NOMO-1 treated with dmso at 0.1 percent for 144 hours (cell line): Measurements from ENCODE around the gene CELA2A.
"Not testable (repeated sequence)": the region's sequence is repeated elsewhere in the genome, so short reads cannot be mapped to it uniquely, and the experiment has no call there.

Experiments used
- DNase-seq: peaks from one replicate; lab custom pipeline; 2025; ENCODE audit not compliant: unreplicated experiment; lab: John Stamatoyannopoulos, UW

Gene CELA2A

DNA sequence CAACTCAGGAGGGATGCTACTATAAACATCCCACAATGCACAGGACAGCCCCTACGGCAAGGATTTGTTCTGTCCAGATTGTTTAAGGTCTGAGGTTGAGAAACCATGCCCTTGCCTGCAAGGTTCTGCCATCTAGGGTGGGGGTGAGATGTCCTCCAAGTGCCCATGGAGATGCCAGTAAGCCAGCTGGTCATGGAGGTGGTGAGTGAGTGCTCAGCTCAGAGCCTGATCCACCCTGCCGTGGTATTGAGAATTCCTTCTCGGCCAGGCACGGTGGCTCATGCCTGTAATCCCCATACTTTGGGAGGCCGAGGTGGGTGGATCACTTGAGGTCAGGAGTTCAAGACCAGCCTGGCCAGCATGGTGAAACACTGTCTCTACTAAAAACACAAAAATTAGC lies 31.6 kb upstream of the CELA2A start:
- no peak for DNase-seq

- no peak for DNase-seq
Measured at GRCh38 chr1:15425521-15425920, 31.0 kb upstream of the CELA2A start.

GRCh38 chr1:15425958-15426357 lies 30.6 kb upstream of the CELA2A start:
- DNase-seq, result no peak

DNA sequence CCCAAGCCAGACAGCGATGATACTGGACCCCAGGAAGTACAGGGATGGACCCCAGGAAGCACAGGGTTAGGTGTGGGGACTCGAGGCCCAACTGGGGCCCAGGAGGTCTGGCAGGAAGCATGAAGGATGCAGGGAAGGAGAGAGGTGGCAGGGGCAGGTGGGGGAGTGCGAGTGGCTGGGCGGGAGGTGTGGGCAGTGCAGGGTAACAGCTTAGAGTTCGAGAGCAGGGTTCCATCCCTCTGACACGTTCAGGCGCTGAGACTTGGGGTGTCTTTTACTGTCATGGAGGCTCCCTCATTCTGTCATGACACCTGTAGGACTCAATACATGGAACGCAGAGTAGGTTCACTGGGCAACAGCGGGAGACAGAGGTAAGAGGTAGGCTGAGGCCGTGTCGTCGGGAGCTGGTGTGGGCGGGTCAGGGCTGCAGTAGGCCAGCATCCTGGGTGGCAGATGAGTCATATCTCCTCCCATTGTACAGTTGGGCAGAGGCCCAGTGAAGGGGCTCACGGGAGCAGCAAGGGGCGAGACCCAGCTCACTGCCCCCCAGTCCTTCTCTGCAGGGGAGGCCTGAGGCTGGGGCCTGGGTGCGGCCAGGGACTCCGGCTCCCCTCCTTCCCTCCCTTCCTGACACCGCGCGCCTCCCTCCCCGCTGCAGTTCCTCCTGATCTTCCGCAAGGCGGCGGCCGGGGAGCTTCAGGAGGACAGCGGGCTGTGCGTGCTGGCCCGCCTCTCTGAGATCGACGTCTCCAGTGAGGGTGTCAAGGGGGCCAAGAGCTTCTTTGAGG lies 29.8 kb upstream of the CELA2A start:
- DNase-seq, result no peak

GRCh38 chr1:15427280-15427666 lies 29.3 kb upstream of the CELA2A start:
- DNase-seq, result no peak

GRCh38 chr1:15428252-15428651 lies 28.3 kb upstream of the CELA2A start:
- not testable (repeated sequence) for DNase-seq

GRCh38 chr1:15428815-15429435 lies 27.6 kb upstream of the CELA2A start:
- DNase-seq, result no peak

DNA sequence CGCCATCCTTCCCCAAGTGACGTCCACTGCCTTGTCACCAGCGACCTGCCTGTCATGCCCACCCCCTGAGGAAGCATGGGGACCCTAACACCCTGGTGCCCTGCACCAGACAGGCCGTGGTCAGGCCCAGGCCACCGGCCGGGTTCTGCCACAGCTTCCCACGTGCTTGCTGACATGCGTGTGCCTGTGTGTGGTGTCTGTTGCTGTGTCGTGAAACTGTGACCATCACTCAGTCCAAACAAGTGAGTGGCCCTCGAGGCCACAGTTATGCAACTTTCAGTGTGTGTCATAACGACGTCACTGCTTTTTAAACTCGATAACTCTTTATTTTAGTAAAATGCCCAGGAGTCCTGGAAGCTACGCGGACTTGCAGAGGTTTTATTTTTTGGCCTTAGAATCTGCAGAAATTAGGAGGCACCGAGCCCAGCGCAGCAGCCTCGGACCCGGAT lies 26.8 kb upstream of the CELA2A start:
- DNase-seq, result no peak

DNA sequence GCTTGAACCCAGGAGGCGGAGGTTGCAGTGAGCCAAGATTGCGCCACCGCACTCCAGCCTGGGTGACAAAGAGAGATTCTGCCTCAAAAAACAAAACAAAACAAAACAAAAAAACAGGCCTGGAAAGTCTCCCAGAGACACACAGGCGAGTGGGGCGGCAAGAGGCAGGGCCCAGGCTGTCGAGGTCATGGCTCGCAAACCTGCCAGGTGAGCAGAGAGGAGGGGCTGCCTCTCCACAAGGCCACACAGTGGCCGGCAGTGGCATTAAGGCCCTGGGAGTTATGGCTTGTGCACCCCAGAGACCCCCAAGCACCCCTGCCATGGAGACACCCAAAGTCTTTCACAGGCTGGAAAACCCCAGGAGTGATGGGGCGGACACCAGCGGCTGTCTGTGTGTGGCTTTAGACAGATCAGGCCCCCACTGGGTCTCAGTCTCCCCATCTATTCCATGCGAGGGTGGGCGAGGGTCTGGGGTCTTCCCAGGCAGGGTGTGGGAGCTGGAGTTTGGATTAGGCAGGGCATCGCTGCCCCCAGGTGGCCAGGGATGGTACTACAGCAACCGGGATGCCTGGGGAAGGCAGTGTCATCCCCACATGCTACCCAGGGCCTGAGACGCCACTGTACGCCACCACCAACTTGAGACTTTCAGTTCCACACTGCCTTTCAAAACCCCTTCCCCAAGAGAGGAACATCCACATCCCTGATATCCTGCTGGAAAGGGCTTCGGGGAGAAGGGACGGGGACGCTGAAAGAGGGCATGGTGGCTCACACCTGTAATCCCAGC lies 25.6 kb upstream of the CELA2A start:
- no peak for DNase-seq

- DNase-seq, result no peak
Measured at GRCh38 chr1:15431571-15431948, 25.0 kb upstream of the CELA2A start.

DNA sequence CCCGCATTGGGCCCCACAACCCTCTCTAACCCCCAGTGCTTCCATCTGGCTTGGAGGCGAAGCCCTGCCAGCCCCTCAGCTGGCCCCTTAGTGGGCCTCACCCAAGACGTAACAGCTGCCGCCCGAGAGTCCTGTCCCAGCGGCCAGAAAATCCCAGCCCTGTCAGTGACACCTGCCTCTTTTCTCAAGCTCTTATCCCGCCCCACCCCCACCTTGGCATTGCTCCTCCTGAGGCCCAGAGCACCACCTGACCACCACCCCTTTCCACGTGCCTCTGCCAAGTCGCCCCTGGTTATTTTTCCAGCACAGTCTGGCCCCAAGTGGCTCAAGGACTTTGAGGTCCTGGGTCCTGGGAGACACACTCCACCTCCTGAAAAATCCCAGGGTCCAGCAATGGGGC lies 24.2 kb upstream of the CELA2A start:
- no peak for DNase-seq

DNA sequence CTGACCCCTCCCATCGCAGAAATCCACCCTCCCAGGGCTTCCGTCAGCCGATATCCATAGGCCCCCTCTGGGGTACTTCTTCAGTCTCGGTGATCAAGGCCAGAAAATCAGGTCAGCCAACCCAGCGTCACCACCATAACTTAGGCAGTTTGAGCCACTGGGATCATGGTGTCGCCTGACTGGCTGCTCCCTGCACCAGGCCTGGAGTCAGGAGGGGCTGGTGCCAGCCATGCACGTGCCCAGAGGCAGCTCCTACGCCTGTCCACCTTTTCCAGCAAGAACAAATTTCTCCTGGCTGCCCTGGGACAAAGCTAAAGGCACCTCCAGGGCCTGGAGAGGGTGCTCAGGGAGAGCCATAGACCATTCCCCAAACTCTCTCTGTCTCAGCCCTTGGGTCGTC lies 23.1 kb upstream of the CELA2A start:
- no peak for DNase-seq

GRCh38 chr1:15434739-15435138 lies 21.8 kb upstream of the CELA2A start:
- peak; percentile 83 for DNase-seq

DNA sequence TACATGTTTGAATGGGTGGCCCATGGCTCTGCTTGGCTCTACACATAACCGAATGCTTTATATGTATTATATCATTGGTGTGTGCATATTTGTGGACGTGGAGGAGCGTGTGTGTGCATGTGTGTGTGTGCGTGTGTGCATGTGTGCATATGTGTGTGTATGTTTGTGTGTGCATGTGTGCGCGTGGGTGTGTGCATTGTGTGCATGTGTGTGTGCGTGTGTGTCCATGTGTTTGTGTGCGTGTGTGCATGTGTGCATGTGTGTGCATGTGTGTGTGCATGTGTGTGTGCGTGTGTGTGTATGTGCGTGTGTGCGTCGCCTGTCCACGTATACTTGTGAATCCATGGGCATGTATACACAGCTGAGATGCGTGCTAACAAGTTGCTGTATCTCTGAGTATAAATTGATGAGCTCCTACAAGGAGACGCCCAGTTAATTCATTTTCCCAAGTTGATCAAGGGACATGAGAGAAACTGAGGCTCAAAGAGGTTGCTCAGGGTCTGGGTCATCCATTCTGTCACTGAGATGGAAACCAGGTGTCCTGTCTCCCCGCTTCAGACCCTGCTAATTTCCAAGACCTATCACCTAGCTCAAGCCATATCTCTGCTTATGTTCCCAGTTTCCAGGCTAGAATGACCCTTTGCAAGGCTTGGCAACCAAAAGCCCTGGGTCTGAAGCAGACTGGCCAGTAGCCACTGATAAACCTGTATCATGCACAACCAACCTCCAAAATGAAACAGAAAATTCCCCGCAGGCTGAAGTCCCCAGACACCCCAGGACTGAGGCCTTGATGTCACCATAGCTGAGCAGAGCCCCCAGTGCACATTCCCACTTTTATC lies 21.1 kb upstream of the CELA2A start:
- DNase-seq, result no peak

DNA sequence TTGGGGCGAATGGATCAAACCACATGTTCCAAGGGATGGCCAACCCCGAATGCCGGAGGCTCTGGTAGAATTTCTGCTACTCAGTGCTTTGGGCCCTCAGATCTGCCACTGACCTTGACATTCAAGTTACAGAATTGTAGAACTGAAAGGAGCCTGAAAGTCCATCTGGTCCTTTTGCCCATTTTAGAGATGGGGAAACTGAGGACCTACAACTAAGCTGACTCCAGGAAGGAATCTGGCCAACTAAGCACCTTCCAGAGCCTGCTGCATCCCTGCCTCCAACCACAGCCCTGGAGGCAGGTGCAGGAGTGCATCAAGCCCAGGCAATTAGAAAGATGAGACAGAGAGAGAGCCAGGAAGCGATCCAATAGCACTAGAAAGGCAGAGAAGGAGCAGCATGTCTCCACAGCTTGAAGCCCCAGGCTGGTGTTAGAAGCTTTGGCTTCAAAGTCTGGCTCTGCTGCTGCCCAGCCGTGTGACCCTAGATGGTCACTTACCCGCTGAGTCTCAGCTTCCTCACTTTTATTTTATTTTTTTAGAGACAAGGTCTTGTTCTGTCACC lies 19.6 kb upstream of the CELA2A start:
- no peak for DNase-seq

DNA sequence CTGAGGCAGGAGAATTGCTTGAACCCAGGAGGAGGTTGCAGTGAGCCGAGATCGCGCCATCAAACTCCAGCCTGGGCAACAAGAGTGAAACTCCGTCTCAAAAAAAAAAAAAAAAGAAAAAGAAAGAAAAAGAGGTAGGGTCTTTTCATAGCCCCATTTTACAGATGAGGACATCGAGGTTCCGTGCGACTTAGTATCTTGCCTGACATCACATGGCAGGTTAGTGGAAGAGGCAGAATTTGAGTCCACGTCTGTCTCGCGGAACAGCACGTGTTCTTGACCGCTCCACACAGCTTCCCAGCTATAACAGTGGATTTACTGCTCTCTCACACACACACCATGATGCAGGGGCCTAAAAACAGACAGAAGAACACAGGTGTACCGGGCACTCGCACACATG lies 17.2 kb upstream of the CELA2A start:
- no peak for DNase-seq

GRCh38 chr1:15440357-15440756 lies 16.2 kb upstream of the CELA2A start:
- DNase-seq, result no peak

DNA sequence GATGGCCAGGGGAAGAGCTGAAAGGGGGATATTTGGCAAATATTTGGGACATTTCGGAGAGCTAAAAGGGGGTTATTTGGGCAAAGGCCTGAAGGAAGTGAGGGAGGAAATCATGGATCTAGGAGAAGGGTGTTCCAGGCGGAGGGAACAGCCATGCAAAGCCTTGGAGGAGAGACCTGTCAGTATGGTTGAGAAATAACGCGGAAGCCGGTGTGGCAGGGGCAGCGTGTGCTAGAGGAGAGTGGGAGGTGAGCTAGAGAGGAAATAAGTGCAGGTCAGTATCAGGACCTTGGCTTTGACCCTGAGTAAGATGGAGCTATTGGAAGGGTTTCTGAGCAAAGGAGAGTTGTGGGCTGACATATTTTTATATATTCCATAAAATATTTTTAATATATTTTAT lies 15.3 kb upstream of the CELA2A start:
- no peak for DNase-seq

GRCh38 chr1:15442119-15442518 lies 14.4 kb upstream of the CELA2A start:
- DNase-seq, result no peak

- DNase-seq, result no peak
Measured at GRCh38 chr1:15442759-15443158, 13.8 kb upstream of the CELA2A start.

- no peak for DNase-seq
Measured at GRCh38 chr1:15443281-15443680, 13.3 kb upstream of the CELA2A start.
